Ovary (tissue), 9 donors: ENCODE measurements around the gene ENAH. TPM values are rescaled to one million over a fixed set of nuclear protein-coding genes. Genes with fewer than 3 reads are reported as not detected.
"Not testable (repeated sequence)": the region's sequence is repeated elsewhere in the genome, so short reads cannot be mapped to it uniquely, and the experiment has no call there.

ENCODE experiments used
- DNase-seq, 5 donors: peaks; one replicate each; pipeline ENCODE4 v3.0.0-alpha.2; 2019 to 2020
- H3K27ac ChIP-seq, 2 donors: fragments of 200-600 bp; one replicate each; pipeline versions ENCODE4 v1.5.1 to v1.8.0; 2019 to 2022
- H3K27me3 ChIP-seq: fragments of 200-600 bp; one replicate; pipeline ENCODE4 v1.8.0; 2022
- H3K36me3 ChIP-seq: fragments of 200-600 bp; sonication (generic); one replicate; pipeline ENCODE4 v1.5.1; 2019
- H3K4me1 ChIP-seq: one replicate; pipeline ENCODE4 v1.8.1; 2013; ENCODE audit warnings: mild to moderate bottlenecking, moderate library complexity; ENCODE audit not compliant: insufficient read depth
- H3K4me3 ChIP-seq: fragments of 200-600 bp; sonication (generic); one replicate; pipeline ENCODE4 v1.5.1; 2017
- H3K9me3 ChIP-seq, 2 donors: fragments of 200-600 bp in 1 of 2; sonication (generic) in 1 of 2; one replicate each; pipeline versions ENCODE4 v1.5.1 to v1.8.1; 2013 to 2019; ENCODE audit warnings: mild to moderate bottlenecking in 1 of 2, moderate library complexity in 1 of 2
- EP300 ChIP-seq: sonication (generic); formaldehyde crosslinking; IDR thresholded peaks from one replicate; pipeline ENCODE4 v1.6.1; 2017; ENCODE audit warnings: antibody characterized with exemption
- POLR2A ChIP-seq: fragments of 450-650 bp; IDR thresholded peaks from one replicate; pipeline ENCODE4 v1.6.1; 2017; ENCODE audit warnings: antibody characterized with exemption, mild to moderate bottlenecking, moderate library complexity
- WGBS, 3 donors: extraction: QIAGEN DNeasy Blood & Tissue Kit in 1 of 3; methylation state at CpG; one replicate each; pipeline versions ENCODE4 v1.1.5 to v1.1.7; 2013 to 2017; 5-methylcytosine and 5-hydroxymethylcytosine counted together
- intact Hi-C, 4 donors: fragments of 100-400 bp; cut with DNase I; formaldehyde crosslinking; loops; one replicate each; pipeline versions ENCODE4 v1.11.0 to v1.15.1; 2022 to 2023
- polyA plus RNA-seq, 2 donors: library from polyadenylated mRNA; stranded (reverse); fragments of 200-250 nt in 1 of 2; fragments of 350-450 nt in 1 of 2; fragmentation: Illumina TruSeq in 1 of 2; extraction: RNeasy Lipid Tissue Mini Kit (QIAGEN cat#74804) in 1 of 2; gene quantifications; one replicate each; pipeline ENCODE4 v1.2.3, GENCODE V29; 2013 to 2014
- total RNA-seq, 7 donors: library from RNA; depleted of rRNA in 2 of 7; stranded (reverse); fragments of >200 nt in 2 of 7; fragmentation: NEBNext Ultra II Directional in 3 of 7; extraction: Animal tissue kit (Norgen Biotek cat#: 25700) in 3 of 7; gene quantifications; one replicate each; pipeline versions ENCODE4 v1.1.0 to v1.2.4, GENCODE V29; 2016 to 2023
- TF ChIP-seq, protein P1 (sequence below), 3 donors: fragments of 450-650 bp in 2 of 3; fragments of 200-600 bp in 1 of 3; IDR thresholded peaks; one replicate each; pipeline versions ENCODE4 v1.5.1 to v1.8.0; 2016 to 2022; ENCODE audit warnings: antibody characterized with exemption in 3 of 3, mild to moderate bottlenecking in 1 of 3
- donor health status: DM: no; HTN: no; CAD: no; lungs with moderate emphysema.
- donor health status: DM: no; HTN: no; CAD: no.
- donor health status: Bipolar disorder and iron deficiency.
- donor health status: DM: yes; HTN: yes; CAD: no.
- donor health status: DM: no; HTN: no; CAD: no.
- donor health status: DM: yes; HTN: yes; CAD: no.

The ENAH gene
- total and polyA plus RNA-seq, 9 donors, result 33.4 to 137 (median 88.6) TPM

DNA sequence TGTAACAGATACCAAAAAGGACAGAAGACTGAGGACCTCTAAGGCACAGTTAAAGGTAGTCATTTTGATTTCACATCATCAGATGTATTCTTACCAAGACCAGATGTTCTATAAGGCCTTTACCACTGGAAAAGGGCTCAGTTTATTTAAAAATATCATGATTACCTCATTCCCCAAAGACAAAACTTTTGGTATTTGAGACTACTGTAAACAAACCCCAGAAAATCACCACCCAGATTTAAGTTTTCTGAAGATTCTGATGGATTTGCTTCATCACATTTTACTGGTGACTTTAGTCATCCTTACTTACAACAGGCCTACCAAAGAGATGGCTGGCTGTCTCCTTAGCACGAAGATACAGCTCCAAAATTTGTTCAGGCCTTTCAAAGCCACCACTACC lies 8.3 kb downstream of the ENAH start:
- no peak for DNase-seq
- H3K4me1 ChIP-seq, result peaks cover 4% of the 10 kb centered on the region
- intact Hi-C loops, result no loop called here

DNA sequence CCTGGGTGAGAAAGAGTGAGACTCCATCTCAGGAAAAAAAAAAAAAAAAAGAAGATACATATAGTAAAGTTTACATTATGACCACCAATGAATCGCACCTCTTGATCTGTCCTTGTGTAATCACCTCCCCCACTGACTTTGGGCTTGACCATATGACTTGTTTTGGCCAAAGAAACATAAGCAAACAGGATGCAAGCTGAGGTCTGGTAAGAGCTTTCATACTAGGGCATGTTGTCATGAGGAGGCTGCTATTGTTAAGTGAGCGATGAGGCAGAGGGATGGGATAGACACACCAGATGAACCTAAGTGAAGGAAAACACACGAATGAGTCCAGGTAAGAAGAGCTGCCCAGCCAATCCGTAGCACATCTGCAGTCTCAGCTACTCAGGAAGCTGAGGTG lies 10.7 kb downstream of the ENAH start:
- no peaks in the 10 kb centered on the region for H3K36me3 ChIP-seq
- no peak for DNase-seq
- H3K9me3 ChIP-seq, result no peaks in the 10 kb centered on the region
- TF ChIP-seq POLR2A, result no peak
- TF ChIP-seq, protein P1, sequence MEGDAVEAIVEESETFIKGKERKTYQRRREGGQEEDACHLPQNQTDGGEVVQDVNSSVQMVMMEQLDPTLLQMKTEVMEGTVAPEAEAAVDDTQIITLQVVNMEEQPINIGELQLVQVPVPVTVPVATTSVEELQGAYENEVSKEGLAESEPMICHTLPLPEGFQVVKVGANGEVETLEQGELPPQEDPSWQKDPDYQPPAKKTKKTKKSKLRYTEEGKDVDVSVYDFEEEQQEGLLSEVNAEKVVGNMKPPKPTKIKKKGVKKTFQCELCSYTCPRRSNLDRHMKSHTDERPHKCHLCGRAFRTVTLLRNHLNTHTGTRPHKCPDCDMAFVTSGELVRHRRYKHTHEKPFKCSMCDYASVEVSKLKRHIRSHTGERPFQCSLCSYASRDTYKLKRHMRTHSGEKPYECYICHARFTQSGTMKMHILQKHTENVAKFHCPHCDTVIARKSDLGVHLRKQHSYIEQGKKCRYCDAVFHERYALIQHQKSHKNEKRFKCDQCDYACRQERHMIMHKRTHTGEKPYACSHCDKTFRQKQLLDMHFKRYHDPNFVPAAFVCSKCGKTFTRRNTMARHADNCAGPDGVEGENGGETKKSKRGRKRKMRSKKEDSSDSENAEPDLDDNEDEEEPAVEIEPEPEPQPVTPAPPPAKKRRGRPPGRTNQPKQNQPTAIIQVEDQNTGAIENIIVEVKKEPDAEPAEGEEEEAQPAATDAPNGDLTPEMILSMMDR (IDR thresholded peaks at IDR 0.05), result no peak
- no peak for TF ChIP-seq EP300
- peaks cover 6% of the 10 kb centered on the region for H3K4me1 ChIP-seq
- H3K4me3 ChIP-seq, result no peak overlapping the region
- H3K27ac ChIP-seq, result no peak overlapping the region
- WGBS, 3 donors, result 32 to 58% (median 45%) methylated on average over 4 of the region's 4 CpGs
- no peaks in the 10 kb centered on the region for H3K27me3 ChIP-seq
- intact Hi-C loops, result no loop called here

More for the DNA sequence above, 8.3 kb downstream of the ENAH start:
- Histone ChIP-seq H3K36me3 (no peaks in the 10 kb centered on the region), H3K4me3 (no peak overlapping the region), H3K9me3 (no peaks in the 10 kb centered on the region), H3K27ac (no peak overlapping the region), H3K27me3 (no peaks in the 10 kb centered on the region)
- TF ChIP-seq EP300, result no peak
- no peak for TF ChIP-seq POLR2A
- TF ChIP-seq, protein P1 (IDR thresholded peaks at IDR 0.05), result no peak
- 93 to 97% (median 97%) methylated on average over 1 of the region's 1 CpG for WGBS, 3 donors

DNA sequence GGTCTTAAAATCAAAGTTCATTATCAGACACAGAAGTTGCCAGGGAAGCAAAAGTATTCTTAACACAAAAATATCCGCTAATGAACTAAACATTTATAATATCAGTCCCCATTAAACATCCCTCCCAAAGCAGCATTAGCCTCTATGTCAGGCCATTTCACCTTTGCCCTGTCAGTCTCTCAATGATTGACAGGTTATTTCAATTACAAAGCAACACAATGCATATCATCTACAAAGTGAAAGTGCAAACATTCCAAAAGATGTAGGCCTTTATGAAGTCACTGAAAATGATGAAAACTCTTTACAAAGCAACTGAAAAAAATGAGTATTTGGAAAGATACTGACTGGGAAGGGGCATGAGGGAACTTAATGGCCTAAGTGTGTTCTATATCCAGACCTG lies 14.1 kb downstream of the ENAH start:
- H3K4me1 ChIP-seq, result peaks cover 6% of the 10 kb centered on the region
- no peaks in the 10 kb centered on the region for H3K9me3 ChIP-seq
- DNase-seq, result no peak
- 86 to 98% (median 90%) methylated on average over 1 of the region's 1 CpG for WGBS, 3 donors
- no peak overlapping the region for H3K27ac ChIP-seq
- intact Hi-C loops, result no loop called here
- H3K36me3 ChIP-seq, result no peaks in the 10 kb centered on the region
- H3K27me3 ChIP-seq, result no peaks in the 10 kb centered on the region
- H3K4me3 ChIP-seq, result no peak overlapping the region
- TF ChIP-seq, protein P1 (IDR thresholded peaks at IDR 0.05), result no peak
- no peak for TF ChIP-seq EP300
- no peak for TF ChIP-seq POLR2A

DNA sequence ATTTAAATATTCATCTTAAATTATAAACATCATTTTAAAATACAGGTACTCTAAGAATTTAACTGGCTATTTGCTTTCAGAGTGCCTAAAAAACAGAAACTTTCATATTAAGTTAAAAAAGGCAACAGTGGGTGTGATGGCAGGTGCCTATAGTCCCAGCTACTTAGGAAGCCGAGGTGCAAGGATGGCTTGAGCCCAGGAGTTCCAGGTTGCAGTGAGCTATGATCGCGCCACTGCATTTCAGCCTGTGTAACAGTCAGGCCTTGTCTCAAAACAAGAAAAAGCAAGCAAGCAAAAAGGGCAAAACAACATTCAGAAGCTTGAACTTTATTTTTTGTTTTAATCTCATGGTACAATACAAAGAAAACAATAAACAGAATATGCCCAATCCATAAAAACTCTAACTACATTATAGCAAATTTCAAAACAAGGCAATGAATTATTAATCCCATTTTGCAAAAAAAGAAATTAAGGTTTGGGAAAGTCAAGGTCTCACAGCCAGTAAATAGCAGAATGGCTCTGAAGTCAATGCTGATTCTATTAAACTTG lies 15.2 kb downstream of the ENAH start:
- DNase-seq, result no peak
- H3K27ac ChIP-seq, result no peak overlapping the region
- H3K9me3 ChIP-seq, result no peaks in the 10 kb centered on the region
- no peak overlapping the region for H3K4me3 ChIP-seq
- peaks cover 6% of the 10 kb centered on the region for H3K4me1 ChIP-seq
- TF ChIP-seq, protein P1 (IDR thresholded peaks at IDR 0.05), result no peak
- no peak for TF ChIP-seq EP300
- no peak for TF ChIP-seq POLR2A
- no peaks in the 10 kb centered on the region for H3K36me3 ChIP-seq
- 95 to 99% (median 97%) methylated on average over 3 of the region's 3 CpGs for WGBS, 3 donors
- intact Hi-C loops, result no loop called here
- H3K27me3 ChIP-seq, result no peaks in the 10 kb centered on the region

DNA sequence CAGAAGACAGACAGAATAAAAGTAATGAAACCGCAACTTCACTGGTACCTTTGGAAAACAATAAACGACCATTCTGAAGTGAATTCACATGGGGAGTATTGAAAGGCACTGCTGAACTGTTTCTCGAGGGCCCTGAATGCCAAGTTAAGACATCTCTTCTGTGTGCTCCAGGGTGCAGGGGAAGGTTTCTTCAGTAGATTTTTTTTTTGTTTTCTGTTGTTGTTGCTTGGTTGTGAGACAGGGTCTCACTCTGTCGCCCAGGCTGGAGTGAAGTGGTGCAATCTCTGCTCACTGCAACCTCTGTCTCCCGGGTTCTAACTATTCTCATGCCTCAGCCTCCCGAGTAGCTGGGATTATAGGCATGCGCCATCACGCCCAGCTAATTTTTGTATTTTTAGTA lies 15.9 kb downstream of the ENAH start:
- H3K27me3 ChIP-seq, DNase-seq, H3K4me3 ChIP-seq, H3K27ac ChIP-seq, H3K4me1 ChIP-seq, H3K9me3 ChIP-seq, intact Hi-C loops, H3K36me3 ChIP-seq: not testable (repeated sequence)
- 91 to 92% (median 91%) methylated on average over 8 of the region's 8 CpGs for WGBS, 3 donors
